COLO829 (cell line): ENCODE measurements around the gene DUXB.

Experiments used
- DNase-seq: peaks from one replicate; pipeline ENCODE4 v3.0.0; 2012; ENCODE audit warnings: low spot score

Gene DUXB

DNA sequence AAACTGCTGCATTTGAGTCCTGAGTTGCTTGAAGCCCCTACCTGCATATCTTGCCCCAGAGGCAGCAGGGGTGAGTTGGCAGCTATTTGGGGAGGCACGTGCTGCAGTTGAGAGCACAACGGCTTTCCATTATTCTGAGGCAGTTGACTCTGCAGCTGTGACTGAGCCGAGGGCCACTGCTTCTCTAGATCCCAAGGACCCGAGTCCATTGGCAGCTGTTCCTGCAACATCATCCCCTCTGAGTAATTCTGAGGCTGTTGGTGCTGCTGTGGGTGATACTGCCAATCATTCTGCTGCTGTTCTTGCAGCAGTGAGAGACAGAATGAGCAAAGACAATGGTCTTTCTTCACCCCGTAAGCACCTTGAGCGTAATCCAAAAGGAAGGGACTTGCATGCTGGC is 40.9 kb downstream of the DUXB start:
- no peak for DNase-seq

DNA sequence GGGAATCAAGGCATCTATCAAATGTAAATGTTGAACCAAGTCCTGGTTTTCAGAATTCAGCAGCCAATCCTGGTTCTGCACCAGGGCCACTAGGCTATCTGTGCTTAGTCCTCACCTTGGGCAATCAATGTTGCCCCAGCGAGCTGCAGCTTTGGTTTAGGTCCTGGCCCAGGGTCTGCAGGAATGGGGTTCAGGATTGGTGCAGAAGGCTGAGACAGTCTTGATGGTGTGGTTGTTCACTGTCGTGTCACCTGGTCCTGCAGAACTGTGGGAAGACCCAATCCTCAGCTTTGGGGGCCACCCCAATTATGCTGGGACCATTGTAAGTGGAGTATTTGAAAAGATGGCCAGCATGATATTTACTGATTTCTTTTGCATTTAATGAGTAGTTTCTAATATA is 43.1 kb downstream of the DUXB start:
- no peak for DNase-seq

DNA sequence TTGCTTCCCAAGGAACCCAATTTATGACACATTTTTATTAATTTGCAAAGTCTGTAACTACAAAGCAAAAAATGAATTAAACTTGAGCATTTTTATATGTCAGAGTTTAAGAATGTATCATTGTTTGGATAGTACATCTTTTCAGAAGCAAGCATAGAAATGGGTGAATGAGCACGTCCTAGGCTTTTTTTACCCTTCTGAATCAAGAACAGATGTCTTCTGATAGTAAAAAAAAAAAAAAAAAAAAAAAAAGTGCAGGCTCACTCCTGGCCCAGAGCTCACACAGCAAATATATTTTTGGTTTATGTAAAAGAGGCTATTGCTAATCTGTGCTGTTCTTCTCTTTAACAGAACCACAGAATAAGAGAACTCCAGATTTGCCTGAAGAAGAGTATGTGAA is 47.3 kb downstream of the DUXB start:
- DNase-seq = no peak

DNA sequence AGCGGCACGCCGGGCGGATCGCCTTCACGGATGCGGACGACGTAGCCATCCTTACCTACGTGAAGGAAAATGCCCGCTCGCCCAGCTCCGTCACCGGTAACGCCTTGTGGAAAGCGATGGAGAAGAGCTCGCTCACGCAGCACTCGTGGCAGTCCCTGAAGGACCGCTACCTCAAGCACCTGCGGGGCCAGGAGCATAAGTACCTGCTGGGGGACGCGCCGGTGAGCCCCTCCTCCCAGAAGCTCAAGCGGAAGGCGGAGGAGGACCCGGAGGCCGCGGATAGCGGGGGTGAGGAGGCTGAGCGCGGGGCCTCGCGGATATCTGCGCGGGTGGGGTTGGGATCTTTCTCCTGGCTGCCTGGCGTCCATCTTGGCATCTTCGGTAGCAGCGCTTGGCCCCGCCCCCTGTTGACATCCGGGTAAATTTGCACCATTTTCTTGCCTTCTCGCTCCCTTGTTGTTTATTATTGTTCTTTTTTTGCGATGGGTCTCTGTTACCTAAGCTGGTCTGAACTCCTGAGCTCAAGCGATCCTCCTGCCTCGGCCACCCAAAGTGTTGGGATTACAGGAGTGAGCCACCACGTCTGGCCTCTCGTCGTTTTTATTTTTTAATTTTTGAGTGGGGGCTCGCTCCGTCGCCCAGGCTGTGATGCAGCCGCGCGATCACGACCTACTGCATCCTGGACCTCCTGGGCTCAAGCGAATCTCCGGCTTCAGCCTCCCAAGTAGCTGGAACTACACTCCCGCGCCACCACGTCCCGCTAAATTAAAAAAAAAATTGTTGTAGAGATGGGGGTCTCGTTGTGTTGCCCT is 52.8 kb downstream of the DUXB start:
- peak; percentile 59 for DNase-seq

DNA sequence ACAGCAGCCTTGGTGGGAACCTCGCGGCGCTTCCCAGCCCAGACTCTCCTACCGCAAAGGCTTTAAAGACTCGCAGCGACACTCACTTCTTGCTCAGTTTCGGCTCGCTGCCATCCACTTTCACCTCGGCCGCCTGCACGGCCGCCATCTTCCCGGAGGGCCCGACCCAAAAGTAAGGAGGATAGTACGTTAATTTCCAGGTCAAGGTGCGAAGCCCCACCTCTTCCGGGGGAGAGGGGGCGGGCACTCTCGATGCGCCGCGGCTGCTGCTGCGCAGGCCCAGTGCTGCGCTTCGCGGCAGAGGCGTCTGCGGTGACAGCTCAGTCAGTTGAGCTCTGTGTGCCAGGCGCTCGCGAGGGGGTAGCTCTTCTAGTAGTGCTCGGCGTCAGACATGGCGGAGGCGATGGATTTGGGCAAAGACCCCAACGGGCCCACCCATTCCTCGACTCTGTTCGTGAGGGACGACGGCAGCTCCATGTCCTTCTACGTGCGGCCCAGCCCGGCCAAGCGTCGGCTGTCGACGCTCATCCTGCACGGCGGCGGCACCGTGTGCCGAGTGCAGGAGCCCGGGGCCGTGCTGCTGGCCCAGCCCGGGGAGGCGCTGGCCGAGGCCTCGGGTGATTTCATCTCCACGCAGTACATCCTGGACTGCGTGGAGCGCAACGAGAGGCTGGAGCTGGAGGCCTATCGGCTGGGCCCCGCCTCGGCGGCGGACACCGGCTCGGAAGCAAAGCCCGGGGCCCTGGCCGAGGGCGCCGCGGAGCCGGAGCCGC is 53.6 kb downstream of the DUXB start, which contains the start of the genes KARS1 and TERF2IP:
KARS1 (minus strand) TSS at position 174 of the 773 bp plus-strand sequence; CDS start at position 148, 26 bp downstream.
TERF2IP (plus strand) TSS at position 282 of the 773 bp plus-strand sequence; CDS start at position 392, 110 bp downstream.
- peak; percentile 87 for DNase-seq

DNA sequence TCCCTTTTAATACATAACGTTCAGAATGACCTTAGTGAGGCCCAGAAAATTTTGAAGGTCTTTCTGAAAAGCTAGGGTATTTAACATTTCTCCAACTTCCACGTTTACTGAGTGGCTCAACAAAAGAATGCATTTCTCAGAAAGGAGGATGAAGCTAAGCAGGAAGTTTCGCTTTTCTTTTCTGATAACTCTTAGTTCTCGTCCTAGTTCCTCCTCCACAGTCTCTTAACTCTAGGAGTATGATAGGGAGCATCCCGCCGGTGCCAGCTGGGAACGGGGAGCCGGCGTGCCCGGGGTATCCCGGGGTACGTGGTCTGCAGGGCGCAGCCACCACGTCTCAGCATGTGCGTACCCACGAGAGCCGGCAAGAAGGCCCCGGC is 54.2 kb downstream of the DUXB start:
- no peak for DNase-seq

DNA sequence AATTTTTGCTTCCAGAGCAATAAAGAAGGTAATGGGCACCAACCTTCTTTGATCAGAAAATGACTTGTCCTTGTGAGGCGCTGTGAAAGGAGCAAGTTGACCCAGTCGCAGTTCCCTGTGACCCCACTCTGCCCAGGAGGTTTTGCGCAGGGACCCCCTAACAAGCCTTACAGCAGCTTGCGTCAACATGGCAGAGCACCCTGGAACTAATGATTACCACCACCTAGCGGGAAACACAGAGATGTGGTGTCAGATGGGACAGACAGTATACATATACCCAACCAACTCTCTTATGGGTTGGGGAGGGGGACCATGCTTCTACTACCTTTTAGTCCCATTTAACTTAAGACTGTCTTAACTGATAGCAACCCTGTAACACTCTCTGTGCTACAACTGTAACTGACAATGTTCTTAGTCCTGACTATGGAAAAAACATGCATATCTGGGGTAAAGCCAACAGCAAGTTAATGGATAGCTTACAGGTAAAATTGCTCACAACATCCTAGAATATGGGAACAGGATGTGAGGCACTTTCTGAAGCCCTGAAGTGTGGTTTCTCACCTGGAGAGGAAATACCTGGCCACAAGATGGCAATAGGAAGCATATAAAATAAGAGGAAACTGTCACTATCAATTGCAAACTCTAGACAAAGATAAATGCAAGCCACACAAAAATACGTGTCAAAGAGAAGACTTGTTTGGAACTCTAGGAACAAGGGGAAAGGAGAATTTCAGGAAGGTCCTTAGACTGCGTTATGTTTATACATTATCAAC is 56.8 kb downstream of the DUXB start:
- DNase-seq = no peak
